ENCODE results near the gene PGRMC1.
"Not testable (repeated sequence)": the region's sequence is repeated elsewhere in the genome, so short reads cannot be mapped to it uniquely, and the experiment has no call there.

Gene PGRMC1

DNA sequence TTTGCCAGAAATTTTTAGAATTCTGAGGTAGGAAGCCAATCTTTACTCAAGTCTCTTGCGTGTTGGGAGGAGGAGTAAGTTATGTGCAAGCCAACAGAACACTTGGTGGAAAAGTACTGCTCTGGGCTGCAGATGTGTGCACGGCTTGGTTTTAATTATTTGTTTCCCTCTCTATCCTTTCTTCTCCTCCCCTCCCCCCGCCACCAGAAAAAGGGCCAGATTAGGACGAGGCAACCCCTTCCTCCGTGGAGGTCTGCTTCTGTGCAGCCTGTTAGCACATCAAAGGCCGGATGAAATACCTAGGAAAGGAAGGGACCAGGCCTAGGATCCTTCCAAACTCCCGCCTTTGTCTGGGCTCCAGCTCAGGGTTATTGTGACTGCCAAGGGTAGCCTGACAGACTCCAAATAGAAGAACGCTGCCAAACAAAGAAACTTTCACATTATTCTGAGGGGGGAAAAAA lies 1.0 kb upstream of the PGRMC1 start:
- no peak for DNase-seq (ENCODE audit: low read depth in 2 of 2)

DNA sequence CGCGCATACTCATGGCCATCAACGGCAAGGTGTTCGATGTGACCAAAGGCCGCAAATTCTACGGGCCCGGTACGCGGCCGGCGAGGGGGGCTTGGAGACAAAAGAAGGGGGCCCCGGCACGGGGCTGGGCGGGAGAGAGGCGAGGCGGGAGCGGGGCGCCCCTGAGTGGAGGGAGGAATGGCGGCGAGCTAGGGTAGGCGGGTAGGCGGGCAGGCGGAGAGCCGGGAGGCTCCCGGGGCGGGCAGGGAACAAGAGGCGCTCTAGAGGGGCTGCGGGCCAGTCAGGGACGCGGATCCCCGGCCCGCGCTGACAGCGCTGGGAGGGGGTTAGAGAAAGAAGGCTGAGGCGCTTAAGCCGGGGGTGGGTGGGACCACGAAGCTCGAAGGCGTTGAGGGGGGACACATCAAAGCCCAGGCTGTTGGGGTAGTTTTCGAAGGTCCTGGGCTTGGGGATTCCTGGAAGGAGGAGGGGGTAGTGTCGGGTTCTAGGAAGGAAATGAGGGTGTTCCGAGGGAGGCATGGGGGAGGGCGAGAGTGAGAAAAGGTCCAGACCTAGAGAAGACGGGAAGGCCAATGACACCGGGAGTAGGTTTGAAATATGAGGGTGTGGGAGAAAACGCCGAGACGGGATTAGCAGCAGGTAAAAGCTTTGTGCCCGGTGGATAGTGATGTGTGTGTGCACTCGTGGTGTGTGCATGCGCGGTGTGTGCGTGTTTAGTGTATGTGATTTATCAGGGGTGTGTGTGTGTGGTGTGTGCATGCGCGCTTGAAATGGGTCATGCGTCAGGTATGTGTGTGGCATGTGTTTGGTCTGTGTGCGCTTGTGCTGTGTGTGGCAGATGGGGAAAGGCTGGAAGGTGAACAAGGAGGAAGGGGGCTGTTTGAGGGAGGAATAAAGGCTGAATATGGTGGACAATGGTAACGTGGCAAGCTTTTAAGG lies 807 bp downstream of the PGRMC1 start:
- peak; percentile 8 to 15 for DNase-seq (ENCODE audit: low read depth in 2 of 2)

GRCh38 chrX:119237562-119237942 lies 1.5 kb downstream of the PGRMC1 start:
- no peak for DNase-seq (ENCODE audit: low read depth in 2 of 2)

GRCh38 chrX:119238557-119238956 lies 2.5 kb downstream of the PGRMC1 start:
- DNase-seq (ENCODE audit: low read depth in 2 of 2) = no peak

DNA sequence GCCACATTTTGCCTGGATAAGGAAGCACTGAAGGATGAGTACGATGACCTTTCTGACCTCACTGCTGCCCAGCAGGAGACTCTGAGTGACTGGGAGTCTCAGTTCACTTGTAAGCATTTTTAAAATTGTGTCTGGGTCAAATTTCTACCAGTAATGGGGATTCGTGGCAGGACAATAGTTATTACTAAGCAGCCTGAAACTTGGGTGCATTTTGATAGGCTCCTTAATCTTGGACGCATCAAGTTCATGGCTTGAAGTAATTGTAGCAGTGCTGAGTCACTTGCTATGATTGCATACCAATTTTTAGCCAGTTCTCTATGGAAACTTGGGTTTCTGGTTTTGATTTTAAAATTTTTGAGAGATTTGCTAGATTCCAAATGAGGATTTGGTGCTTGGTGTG lies 4.3 kb downstream of the PGRMC1 start:
- DNase-seq (ENCODE audit: low read depth in 2 of 2) = no peak

- DNase-seq (ENCODE audit: low read depth in 2 of 2) = no peak
Measured at GRCh38 chrX:119247702-119248101, 11.6 kb downstream of the PGRMC1 start.

DNA sequence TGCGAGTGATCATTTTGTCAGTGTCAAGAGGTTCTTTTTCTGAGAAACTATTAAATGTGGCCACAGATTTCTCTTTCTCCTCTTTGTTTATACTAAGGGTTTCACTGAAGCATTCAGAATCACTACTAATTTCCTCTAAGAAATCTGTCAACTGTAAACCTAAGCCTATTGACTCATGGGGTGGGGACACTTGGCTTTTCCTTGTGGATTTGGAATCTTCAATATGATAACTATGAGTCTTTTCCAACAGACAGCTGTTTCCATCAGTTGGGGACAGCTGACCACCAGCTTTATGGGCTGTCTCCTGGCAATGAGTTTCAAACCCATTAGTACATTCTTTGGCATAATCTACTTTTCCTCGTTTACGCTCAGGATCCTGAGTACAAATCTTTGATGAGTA lies 13.8 kb downstream of the PGRMC1 start:
- no peak for DNase-seq (ENCODE audit: low read depth in 2 of 2)

DNA sequence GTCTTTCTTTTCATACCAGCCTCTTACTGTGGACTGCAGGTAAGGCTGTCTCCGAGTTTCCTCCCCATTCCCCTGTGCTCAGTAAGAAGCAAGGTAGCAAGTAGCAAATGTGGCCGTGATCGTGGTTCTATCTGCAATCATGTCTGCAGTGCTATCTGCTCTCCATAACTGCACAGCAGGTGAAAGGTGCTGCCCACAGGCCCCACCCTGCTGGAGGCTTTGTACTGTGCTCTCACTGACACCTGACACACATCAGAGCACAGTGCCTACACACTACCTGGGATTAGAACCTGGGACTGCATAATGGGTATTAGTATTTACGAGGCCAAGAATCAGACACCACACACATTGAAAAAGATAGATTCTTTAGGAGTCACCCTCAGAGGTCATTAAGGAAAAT lies 15.3 kb downstream of the PGRMC1 start:
- no peak for DNase-seq (ENCODE audit: low read depth in 2 of 2)

- DNase-seq (ENCODE audit: low read depth in 2 of 2) = no peak
Measured at GRCh38 chrX:119252716-119253115, 16.6 kb downstream of the PGRMC1 start.

GRCh38 chrX:119266364-119266995 lies 30.4 kb downstream of the PGRMC1 start:
- DNase-seq (ENCODE audit: low read depth in 2 of 2) = no peak

- not testable (repeated sequence) for DNase-seq (ENCODE audit: low read depth in 2 of 2)
Measured at GRCh38 chrX:119267115-119267514, 31.0 kb downstream of the PGRMC1 start.

DNA sequence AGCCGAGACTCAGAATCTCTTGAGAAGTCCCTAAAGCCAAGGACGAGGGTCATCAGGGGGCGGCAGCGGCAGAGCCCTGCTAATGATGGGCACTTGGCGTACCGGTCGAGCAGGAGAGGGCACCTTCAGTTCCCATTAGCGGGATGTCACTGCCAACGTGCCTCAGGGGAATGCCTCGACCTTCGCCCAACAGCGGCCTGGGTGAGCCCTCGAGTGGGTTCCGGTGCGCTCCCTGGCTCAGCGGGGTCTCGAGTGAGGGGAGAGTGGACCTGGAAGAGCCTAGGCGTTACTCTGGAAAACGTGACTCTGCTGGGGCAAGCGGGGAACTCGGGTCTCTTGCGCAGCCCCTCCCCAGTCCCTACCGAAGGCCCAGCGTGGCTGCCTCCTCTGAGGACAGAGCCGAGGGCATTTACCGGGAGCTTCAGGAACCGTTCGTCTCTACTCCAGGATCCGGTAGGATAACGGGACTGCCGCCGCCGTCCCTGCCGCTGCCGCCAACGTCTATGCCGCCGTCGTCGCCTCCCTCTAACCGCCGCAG lies 36.9 kb downstream of the PGRMC1 start:
- no peak for DNase-seq (ENCODE audit: low read depth in 2 of 2)

DNA sequence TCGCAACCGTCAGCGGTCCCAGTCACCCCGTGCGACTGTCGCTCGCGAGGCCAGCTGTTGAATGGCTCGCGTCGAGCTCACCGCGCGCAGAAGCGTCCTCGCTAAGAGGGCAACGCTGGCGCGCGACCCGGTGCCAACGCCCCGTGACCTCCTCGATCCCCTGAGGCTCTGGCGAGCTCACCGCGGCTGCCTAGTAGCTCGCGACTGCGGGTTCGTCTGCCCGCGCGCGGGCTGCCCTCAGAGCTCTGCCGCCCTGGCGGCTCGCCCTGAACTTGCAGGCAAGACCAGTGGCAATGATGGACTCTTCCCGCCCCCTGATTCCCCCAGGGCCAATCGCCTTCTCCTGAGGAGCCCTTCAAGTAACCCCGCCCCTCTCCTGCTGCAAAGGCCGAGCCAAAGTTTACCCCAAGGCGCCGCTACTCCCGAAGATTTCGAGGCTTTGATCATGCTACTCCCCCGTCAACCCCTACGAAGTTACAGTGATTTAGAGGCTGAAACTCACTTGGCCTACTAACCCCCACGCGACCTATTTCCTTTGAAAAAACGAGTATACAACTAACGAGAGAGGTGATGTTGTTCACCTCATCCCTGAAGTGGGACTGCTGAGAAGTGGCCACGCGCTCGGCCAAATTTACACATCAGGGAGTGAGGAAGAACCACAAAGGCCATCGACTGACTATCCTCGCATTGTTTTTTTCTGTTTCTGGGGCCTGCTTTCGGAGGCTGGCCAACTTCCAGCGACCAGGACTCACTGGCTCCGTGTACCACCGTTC lies 37.5 kb downstream of the PGRMC1 start:
- peak in 1 of 2 donors; percentile 34 for DNase-seq (ENCODE audit: low read depth in 2 of 2)

GRCh38 chrX:119282347-119282746 lies 46.3 kb downstream of the PGRMC1 start:
- DNase-seq (ENCODE audit: low read depth in 2 of 2) = not testable (repeated sequence)

- no peak for DNase-seq (ENCODE audit: low read depth in 2 of 2)
Measured at GRCh38 chrX:119288890-119289393, 52.9 kb downstream of the PGRMC1 start.

- DNase-seq (ENCODE audit: low read depth in 2 of 2) = no peak
Measured at GRCh38 chrX:119290476-119290875, 54.4 kb downstream of the PGRMC1 start.

GRCh38 chrX:119291246-119291645 lies 55.2 kb downstream of the PGRMC1 start:
- not testable (repeated sequence) for DNase-seq (ENCODE audit: low read depth in 2 of 2)

GRCh38 chrX:119292445-119292844 lies 56.4 kb downstream of the PGRMC1 start:
- no peak for DNase-seq (ENCODE audit: low read depth in 2 of 2)
